Activated gamma-delta T cell treated with anti-CD3 and anti-CD28 coated beads, Interleukin-2, amount 50 U/mL, for 16 hours (primary cell): ENCODE data around the gene ARHGAP19.

Experiments
- DNase-seq: peaks from one replicate; pipeline ENCODE4 v3.0.0-alpha.2; 2020; ENCODE audit warnings: low read depth

Gene ARHGAP19

DNA sequence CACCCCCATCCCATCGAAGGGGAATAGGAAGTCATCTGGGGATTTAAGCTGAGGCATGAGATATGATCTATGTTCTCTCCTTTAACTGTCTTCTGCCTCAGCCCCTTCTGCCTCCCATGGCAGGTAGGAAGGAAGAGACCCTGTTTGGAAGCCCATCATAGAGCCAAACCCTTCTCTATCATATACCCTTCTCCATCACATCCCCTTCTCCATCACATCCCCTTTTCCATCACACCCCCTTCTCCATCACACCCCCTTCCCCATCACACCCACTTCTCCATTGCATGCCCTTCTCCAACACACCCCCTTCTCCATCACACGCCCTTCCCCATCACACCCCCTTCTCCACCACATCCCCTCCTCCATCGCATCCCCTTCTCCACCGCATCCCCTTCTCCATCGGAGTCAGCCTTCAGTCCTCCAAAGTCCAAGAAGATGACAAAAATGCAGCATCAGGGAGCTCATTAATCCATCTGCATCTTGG lies 99.4 kb downstream of the ARHGAP19 start:
- no peak for DNase-seq

DNA sequence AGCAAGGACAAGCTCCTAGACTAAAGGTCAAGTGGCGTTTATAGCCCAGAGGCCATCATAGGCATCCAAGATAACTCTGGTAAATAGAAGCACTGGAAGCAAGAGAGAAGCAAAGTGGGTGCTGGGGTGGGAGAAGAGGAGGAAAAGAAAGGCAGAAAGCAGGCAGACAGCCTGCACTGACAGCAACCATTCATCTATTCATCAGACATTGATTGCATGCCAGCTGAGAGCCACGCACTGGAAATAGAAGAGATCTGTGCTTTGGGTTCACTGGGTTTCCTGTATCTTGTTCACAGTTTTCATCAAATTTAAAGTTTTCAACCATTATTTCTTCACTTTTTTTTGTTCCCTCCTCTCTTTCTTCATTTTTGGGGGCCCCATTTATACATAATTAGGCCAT lies 102.0 kb downstream of the ARHGAP19 start:
- DNase-seq, result no peak

DNA sequence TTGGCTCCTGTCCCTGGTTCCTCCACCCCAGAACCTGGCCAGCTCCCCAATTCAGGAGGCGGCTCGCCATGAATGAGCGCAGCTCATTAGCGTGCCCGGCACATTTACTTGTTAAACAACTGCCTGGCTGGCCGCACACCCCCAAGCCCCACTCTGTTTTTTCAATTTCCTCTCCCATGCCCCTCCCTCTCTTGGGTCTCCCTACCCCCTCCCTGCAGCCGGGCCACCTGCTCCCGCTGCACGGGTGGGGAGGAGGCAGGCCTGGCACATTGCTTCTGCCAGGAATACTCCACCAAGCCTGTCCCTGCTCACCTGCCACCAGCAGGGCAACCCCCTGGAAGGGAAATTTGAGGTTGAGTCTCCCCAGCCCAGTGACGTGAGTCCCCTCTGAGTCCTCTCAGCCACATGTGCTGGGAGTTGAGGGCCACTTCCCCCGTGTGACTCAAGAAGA lies 104.2 kb downstream of the ARHGAP19 start:
- DNase-seq, result no peak

DNA sequence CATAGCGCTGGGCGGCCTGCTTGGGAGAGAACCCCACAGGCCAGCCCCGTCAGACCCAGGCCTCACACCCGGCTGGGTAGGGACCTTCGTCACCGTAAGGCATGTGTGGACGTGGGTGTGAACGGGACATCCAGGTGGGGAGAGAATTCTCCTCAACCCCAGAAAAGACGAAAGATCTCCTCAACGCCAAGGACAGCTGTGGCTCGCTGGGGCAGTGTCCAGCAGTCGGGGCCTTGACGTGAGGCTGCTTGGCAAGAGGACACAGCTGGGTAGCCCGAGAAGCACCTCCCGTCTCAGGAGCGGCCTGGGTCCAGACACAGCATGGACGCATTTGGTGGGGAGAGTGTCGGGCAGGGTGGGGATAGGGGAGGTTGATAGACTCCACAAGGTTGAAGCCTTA lies 105.5 kb downstream of the ARHGAP19 start:
- DNase-seq, result no peak

DNA sequence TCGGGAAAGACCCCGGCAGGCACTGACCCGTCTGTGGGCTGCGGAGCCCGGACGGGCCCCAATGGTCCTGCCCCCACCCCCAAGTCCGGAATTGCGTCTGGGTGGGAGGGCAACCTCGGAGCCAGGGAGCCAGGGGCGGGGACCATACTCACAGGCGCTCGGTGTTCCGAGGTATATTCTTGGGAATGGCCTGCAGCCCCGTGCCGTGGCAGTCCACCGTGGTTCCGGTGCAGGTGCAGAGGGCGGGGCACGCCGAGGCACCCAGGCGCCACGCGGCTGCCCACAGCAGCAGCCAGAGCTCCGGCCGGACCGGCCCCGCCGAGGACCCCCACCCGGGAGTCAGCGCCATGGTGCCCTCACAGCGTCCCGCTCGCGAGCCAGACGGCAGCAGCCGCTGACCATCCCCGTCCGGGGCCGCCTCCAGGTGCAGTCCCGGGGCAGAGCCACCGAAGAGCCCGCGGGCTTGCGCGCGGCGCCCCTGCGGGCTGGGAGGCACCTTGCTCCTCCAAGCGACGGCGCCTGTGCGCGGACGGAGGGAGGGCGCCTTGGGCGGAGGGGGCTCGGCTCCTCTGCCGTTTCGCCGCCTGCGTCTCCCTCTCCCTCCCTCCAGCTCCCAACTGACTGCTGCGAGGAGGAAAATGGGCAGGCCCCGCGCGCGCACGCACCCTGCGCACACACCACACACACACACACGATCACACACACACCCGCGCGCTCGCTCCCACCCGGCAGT lies 106.9 kb downstream of the ARHGAP19 start, which contains the start of gene SLIT1:
TSS of gene SLIT1 (minus strand) at position 634 of the 733 bp plus-strand sequence. CDS start at position 349, 285 bp downstream.
- no peak for DNase-seq

DNA sequence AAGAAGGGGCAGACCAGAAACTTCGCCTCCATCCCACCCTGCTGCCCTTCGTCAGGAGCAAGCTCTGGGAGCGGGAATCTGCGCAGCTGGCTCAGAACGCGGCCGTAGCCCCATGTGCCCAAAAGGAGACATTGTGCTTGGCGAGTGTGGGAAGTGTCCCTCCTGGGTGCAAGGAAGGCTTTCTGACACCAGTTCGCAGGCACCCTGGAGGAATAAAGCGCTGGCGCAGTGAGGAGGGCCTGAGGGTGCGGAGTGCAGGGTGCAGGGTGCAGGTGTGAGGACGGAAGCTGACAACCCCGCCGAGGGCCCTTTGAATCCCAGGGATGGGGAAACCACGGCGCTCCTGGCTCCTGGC lies 107.5 kb downstream of the ARHGAP19 start:
- no peak for DNase-seq

DNA sequence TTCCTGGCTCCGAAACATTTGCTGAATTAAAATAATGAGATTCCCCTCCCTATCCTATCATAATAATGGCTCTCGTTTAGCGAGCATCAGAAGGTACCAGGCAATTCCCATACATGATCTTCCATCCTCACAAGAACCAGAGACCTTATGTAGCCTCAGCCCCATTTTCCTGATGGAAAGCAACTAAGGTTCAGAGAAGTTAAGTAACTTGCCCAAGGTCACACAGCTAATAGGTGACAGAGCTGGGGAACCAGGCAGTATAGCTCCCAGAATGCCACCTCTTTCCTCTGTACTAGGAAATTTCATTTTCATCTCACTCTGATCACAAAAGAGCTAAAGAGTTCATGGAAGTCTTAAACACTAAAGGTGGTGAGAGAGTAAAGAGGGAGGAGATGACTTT lies 109.1 kb downstream of the ARHGAP19 start:
- DNase-seq, result no peak

DNA sequence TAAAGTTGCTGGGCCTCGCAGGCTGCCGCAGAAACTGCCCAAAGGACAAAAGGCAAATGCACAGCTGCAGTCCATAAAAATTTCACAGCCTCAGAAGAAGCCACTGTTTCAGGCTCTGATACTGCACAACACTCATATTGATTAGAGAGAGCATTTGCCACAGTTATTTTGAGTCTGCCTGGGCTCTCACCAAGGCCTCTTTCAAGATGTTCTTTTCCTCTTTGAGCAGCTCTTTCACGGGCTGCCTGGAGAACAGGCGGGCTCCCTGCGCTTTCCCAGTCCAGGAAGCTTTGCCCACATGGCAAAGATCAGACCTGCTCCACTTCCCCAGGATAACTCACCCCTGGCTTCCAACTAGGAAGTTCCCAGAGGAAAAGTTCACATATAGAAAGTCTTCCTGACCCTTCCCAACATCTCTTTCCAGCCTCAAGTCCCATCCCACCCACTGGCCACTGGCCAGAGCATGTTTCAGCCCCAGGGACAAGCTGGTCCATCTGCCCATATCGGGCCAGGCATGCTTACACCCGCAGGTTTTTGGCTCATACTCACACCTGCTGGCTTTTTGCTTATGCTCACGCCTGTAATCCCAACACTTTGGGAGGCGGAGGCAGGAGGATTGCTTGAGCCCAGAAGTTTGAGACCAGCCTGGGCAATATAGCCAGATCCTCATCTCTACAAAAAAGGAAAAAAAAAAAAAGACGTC lies 110.0 kb downstream of the ARHGAP19 start:
- no peak for DNase-seq

DNA sequence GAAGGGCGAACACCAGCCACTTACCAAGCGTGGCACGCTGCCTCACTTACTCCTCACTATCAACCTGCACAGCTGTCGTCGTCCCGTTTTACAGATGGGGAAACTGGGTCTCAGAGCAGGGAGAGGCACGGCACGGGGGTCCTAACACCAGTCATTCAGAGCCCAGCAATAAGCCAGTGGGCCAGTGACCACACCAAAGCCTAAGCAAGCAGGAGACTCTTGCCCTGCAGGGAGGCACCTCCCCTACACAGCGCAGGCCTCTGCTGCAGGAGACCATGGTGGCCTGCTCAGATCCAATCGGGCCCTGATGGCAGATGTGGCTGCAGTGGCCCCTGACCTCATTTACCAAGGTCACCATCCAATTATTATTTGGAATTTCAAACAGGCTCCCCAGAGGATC lies 111.5 kb downstream of the ARHGAP19 start:
- DNase-seq, result no peak

DNA sequence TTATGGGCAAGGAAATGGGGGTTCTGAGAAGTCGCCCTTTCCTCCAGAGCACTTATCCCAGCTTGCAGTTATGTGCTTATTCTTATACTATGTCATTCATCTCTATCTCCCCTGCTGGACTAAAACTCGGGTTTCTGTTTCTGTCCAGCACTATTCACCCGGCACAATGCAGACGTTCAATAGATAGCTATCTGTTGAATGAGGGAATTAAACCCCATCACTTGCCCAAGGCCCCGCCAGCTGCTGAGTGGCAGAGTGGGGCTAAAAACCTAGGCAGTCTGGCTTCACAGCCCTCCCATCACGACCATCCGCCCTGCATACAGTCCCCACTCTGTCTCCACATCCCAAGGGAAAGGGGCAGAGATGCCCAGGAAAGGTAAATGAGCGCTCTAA lies 112.1 kb downstream of the ARHGAP19 start:
- no peak for DNase-seq

DNA sequence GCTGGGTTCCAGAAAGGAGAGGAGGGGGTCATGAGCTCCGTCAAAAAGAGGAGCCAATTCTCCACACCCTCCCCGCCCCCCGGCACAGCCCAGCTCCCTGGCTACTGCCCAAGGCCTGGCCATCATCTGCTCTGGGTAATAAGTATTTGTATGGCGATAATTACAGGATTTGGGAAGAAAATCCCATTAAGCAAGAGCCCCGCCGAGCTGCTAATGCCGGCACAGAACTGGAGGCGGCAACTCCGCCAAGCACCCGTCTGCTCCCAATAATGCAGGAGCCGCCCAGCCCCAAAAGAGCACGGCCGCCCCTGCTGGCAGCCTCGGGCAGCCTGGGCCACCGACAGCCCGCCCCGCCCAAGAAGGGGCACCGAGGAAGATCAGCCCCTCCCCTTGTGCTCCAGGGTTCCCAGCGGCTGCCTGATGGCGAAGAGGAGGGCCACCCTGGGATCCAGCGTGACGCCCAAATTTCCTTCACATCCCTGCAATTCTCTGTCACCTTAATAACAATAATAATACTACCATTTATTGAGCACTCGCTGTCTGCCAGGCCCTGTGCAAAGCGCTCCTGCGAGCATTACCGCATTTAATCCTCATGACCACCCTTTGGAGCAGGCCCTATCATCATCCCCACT lies 112.6 kb downstream of the ARHGAP19 start:
- DNase-seq, result no peak

DNA sequence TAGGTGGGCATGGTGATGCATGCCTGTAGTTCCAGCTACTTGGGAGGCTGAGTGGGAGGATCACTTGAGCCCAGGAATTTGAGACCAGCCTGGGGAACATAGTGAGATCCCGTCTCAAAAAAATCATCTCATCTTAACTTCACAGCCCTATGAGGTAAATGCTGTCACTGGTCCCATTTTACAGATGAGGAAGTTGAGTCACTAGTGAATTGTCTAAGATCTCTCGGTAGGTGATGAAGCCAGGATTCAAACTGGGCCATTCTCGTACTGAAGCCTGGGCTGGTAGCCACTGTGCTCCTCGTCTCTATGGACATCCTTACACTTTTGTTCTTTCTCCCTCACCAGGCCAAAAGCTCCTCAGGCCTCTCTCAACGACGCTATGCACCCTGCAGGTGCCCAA lies 113.1 kb downstream of the ARHGAP19 start:
- DNase-seq, result no peak

DNA sequence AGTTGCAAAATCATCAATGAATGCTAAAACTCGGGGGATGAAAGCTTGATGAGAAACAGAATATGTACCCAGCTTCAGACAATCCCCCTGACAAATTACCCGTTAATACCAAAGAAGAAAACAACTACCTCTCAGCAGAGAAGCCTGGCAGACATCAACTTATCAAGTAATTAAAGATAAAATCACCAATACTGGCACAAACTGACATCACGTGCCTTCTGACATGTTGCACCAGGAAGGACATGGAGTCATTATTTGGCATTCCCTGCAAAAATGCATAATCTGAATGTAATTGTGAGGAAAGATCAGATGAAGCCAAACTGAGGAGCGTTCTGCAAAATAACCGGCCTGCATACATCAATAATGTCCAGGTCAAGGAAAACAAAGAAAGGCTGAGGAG lies 114.4 kb downstream of the ARHGAP19 start:
- no peak for DNase-seq

DNA sequence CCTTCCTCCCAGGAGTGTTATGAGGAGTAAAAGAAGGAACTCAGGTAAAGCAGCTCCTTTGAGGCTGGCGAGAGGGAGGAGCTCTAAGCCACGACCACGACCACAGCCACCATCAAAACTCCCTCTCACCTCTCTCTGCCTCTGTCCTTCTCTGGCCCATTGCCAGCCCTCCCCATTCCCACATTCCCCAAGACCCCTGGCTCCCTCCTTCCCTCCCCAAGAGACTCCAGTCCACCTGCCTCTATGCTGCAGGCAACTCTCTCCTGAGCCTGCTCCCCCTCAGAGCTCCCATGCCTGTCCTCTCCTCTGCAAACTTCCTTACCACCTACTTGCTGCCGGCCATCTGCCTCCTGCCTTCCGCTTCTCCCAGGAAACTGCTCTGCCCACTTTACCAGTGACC lies 116.2 kb downstream of the ARHGAP19 start:
- no peak for DNase-seq

DNA sequence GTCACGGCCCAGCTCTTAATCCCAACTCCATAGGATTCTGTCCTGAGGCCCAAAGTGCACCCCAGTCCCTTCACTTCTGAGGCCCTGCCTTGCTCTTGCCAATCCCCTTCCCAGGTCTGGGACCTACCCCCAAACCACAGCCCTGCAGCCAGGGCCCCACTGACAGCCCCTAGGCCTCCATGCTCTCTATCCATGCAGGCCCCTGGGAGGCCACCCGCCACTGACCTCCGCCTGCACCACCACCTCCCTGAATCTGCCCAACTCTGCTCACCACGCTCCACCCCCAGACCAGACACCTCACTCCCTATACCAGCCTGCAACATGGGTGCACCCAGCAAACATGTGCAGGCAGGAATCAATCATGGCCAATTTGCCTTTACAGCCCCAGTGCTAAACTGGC lies 116.9 kb downstream of the ARHGAP19 start:
- DNase-seq, result no peak

DNA sequence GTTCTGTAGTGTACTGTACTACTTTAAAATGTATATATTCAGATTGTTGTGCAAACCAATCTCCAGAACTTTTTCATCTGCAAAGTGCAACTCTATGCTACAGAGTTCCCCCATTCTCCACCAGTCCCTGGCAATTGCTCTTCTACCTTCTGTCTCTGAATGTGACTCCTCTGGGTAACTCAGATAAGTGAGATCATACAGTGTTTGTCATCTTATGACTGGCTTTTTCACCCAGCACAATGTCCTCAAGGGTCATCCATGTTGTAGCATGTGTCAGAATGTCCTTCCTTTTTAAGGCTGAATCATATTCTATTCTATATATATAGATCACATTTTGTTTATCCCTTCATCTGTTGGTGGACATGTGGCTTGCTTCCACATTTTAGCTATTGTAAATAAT lies 117.5 kb downstream of the ARHGAP19 start:
- DNase-seq, result no peak

DNA sequence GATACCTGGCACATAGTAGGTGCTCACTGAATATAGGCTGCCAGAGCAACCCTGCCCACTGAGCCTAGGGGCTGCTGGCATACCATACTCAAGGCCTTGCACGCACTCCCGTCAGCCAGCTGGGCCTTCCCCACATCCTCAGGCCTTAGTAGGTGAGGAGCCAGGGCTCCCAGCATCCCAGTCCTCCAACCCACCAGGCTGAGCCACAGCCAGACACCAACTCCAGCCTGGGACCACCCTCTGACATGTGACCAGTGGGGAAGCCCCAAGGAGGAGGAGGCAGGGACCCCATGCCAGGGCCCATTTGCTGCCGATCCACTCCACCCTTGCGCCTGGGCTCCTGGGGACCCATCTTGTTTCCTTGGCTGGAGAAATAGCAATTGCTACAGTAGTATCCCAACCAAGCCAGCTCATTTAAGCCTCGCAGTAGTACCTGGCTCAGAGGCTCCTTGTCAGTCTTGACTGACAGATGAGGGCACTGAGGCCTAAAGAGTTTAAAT lies 118.1 kb downstream of the ARHGAP19 start:
- DNase-seq, result no peak

DNA sequence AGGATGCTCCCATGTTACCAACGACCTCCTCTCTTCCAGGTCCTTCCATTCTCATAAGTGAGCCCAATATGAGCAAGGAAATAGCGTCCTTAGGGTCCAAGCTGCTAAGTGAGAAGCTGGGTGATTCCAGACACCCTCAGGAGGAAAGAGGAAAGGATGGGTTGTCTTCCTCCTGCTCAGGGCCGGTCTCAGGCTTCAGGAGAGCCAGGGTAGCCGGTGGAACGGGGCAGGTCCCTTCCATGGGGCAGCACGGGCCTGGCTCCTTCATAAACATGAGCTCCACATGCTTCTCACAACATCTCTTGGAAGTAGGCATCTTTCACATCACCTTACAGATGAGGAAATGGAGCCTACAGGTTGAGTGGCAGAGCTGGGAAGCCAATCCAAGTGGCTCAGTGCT lies 119.4 kb downstream of the ARHGAP19 start:
- no peak for DNase-seq
